Right lung (tissue), 5 donors: ENCODE data around the gene USP43. TPM values are rescaled to one million over a fixed set of nuclear protein-coding genes. Genes with fewer than 3 reads are reported as not detected.
"Not testable (repeated sequence)": the region's sequence is repeated elsewhere in the genome, so short reads cannot be mapped to it uniquely, and the experiment has no call there.

ENCODE experiments used
- DNase-seq, 2 donors: peaks; one replicate each; pipeline ENCODE4 v3.0.0-alpha.2; 2013
- polyA plus RNA-seq, 5 donors: library from polyadenylated mRNA; unstranded; fragments of 120-200 nt; gene quantifications; one replicate each; pipeline versions ENCODE4 v1.2.1 to v1.2.3, GENCODE V29; 2013; ENCODE audit warnings: inconsistent platforms in 1 of 5, low replicate concordance in 1 of 5; ENCODE audit not compliant: insufficient read length in 5 of 5, insufficient read depth in 1 of 5

The USP43 gene
- polyA plus RNA-seq, 5 donors, result 3.0 to 4.7 (median 3.7) TPM

DNA sequence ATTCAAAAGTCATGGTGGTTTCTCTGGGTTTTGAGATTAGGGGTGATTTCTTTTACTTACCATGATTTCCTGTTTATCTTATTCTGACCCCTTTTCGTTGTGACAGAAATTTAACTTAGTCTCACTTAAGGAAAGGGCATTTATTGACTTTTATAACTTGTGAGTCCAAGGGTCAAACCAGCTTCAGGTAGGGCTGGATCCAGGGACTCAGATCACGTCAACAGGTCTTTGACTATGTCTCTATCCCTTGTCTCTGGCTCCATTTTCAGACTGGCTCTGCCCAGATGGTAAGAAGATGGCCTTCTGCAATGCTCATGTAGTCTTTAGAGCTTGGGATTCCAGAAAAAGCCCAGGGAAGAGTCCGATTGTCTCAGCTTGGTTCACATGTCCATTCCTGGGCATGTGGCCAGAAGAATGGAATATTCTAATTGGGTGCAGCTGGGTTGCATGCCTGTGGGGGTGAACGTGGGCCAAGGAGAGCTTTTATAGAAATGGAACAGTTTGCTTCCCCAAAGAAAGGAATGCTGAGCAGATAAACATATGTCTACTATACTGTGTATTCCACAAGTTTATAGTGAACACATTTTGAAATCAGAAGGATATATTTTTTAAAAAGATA, 13.4 kb downstream of the USP43 start:
- no peak for DNase-seq

DNA sequence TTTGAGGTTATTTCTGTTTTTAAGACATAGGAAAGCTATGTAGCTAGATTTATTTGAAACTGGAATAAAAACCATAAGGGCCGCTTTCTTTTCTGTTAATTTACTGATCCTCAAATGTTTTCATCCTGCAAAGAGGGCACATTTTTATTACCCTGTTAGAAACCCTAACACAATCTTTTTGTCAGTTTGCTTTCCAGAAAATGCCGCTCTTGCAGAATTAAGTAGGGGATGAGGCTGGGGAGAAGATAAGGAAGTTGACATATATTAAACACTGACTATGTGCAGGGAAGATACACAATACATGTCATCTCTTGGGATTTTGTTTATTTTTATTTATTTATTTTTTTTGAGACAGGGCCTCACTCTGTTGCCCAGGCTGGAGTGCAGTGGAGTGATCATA, 15.7 kb downstream of the USP43 start:
- DNase-seq, result no peak

DNA sequence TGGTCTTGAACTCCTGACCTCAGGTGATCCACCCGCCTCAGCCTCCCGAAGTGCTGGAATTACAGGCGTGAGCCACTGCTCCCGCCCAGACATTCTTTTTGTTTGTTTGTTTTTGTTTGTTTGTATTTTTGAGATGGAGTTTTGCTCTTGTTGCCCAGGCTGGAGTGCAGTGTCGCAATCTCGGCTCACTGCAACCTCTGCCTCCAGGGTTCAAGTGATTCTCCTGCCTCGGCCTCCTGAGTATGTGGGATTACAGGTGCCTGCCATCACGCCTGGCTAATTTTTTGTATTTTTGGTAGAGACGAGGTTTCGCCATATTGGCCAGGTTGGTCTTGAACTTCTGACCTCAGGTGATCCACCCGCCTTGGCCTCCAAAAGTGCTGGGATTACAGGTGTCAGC, 18.2 kb downstream of the USP43 start:
- DNase-seq, result not testable (repeated sequence)

GRCh38 chr17:9666461-9667050, 21.2 kb downstream of the USP43 start:
- no peak for DNase-seq

DNA sequence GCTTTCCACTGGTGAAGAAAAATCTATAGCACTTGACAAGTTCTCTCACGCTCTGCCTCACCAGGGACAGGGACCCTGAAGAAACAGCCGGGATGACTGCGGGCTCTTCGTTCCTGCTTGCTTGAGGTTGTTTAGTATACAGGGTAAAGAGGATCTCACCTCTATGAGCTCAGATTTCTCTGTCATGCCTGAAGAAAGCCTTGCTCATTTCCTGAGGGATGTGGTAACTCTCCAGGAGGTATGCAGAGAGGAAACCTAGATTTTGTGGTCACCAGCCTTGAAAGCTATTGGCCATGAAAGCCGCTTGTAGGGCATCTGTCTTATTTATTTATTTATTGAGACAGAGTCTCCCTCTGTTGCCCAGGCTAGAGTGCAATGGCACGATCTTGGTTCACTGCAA, 23.2 kb downstream of the USP43 start:
- no peak for DNase-seq

DNA sequence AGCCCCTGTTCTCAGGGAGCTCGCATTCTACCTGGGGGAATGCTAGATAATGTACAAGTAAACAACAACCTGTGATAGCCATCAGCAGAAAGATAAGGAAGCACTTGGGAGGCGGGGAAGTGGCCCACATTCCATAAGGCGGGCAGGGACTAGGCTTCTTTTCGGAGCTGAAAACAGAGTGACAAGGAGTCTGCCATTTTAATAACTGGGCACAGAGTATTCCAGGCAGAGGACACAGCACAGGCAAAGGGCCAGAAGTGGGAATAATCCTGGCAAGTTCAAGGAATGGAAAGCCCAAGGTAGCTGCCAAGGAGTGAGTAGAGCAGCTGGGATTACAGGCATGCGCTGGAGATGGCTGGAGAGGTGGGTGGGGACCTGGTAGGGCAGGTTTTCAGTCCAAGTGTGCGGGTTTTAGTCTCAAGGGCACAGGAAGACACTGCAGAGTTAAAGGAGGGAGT, 24.3 kb downstream of the USP43 start:
- DNase-seq, result no peak

DNA sequence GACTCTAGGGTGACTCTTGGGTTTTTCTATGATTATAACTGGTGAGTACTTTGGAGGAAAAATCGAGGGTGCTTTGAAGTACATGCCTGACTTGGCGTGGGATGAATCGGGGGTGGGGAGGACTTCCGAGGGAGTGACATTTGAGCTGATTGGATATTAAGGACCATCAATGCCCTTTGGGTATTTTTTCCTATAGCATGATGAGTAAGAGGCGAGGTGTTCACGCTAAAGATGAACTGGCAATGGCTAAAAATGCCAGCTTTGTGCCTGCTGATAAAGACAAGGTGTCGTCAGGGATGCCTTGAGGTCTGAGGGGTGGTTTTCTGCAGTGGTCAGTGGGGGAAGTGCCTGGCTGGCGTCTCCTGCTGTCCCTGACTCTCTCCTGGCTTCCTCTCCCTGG, 25.3 kb downstream of the USP43 start:
- DNase-seq, result no peak

- DNase-seq, result no peak
Measured at GRCh38 chr17:9671559-9671958, 26.2 kb downstream of the USP43 start.

DNA sequence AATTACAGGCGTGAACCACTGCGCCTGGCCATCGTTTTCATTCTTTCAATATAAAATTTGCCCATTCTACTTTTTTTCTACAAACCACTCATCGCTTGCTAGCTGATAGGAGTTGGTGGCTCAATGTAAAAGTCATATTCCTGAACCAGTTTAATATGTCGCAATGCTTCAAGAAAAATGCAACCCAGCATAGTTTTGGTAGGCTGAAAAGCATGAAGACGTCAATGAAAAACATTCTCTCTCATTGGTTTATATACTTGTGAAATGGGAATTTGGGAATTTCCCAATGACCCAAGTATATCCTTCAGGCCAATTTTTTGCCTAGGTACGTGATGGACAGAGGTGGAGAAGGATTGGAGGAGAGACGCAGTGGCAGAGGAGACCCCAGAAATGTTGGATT, 26.9 kb downstream of the USP43 start:
- DNase-seq, result no peak

- DNase-seq, result no peak
Measured at GRCh38 chr17:9672691-9673090, 27.4 kb downstream of the USP43 start.

GRCh38 chr17:9676084-9676483, 30.8 kb downstream of the USP43 start:
- DNase-seq, result no peak

DNA sequence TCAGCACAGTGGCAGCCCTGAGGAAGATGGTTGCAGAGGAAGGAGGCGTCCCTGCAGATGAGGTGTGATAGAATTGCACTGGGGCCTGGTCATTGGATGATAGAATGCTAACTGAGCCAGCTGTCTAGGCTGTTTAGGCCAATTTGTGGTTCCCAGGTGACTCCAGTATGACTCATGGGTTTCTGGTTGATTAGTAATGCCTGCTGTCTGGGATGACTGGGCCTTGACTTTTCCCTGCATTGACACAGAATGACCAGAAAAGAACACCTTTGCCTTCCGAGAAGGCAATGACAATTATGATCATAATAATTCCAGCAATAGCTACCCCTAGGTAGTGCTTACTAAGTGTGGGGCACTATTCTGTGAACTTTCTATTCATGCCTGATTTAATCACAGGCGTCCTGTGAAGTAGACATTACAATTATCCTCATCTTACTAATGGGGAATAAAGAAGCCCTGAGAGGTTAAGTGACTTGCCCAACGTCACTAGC, 31.5 kb downstream of the USP43 start:
- no peak for DNase-seq

GRCh38 chr17:9677411-9677810, 32.1 kb downstream of the USP43 start:
- no peak for DNase-seq

DNA sequence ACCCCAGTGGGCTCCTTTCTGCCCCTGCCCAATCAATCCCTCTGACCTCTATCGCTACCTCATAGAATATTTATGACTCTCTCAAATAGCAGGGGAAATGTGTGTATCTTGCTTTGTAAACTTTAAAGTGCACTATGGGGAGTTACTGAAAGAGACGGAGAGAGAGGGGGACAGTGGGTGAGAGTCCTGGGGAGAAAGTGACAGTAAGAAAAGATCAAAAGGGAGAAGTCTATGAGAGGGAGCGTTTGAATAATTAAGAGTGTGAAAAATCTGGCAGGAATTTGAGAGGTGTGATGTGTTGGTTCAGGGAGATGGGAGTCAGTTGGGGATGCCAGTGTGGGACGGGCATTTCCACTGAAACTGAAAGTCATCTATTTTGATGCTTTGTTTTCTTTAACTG, 32.6 kb downstream of the USP43 start:
- DNase-seq, result no peak

DNA sequence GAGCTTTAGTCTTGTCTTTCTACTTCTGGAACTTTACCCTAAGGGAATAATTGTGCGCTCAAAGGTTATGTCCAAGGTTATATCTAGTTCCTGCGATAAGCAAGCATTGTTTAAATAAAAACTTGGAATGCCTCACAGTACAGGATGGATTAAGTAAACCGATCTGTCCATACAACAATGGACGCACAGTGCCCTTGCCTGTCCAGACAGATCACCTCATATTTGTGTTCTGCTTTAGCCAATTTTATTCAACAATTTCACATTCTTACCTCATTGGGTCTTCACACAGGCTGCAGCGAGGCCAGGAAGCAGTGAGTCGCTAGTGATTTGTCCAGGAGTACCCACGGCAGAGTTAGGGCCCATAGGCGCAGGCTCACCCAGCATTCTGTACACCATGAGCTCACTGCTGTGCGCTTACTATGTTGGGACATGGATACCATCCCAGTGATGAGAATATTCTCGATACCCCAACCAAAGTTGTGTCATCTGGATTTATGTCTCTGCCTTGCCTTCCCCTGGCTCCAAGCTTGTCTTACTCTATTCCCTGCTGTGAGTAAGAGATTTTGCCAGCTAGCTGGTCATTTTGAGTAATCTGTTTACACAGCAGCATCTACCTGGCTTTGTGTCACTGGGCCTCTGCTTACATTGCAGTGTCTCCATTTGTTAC, 39.8 kb downstream of the USP43 start:
- DNase-seq, result no peak

DNA sequence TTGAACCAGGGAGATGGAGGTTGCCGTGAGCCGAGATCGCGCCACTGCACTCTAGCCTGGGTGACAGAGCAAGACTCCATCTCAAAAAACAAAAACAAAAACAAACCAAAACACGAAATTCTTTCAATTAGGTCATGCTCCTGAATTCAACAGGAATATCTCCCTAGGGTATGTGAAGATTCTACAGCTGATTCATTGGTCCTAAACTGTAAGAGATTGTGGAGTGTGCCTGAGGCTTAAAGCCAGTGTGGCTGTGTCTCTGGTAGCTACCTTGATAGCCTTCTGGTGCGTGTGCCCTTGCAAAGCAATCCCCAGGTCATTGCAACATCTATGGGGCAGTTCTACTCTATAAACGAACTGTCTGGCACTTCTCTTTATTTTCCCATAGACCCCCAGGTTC, 48.4 kb downstream of the USP43 start:
- DNase-seq, result no peak

DNA sequence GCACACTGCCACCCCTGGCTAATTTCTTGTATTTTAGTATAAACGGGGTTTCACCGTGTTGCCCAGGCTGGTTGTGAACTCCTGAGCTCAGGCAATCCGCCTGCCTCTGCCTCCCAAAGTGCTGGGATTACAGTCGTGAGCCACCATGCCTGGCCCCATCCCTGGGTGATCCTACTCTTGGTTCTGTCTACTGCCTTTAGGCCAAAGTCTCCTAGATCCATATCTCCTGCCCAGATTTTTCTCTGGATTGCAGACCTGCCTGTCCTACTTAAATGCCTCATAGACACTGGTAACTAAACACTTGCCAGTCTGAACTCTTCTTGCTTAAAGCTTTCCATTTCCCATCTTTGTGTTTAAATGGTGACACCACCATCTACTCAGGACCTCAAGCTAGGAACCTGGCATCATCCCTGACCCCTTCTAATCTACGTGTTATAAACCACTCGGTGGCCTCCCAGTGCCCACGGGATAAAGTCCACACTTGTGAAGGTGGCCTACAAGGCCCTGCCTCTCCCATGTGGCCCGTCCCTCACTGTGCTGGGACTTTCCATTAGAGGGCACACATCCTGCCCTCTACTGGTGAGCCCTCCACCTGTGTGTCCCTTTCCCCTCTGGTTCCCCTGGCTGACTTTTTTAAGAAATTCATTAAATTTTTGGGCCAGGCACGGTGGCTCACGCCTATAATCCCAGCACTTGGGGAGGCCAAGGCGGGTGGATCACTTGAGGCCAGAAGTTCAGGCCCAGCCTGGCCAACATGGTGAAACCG, 51.1 kb downstream of the USP43 start:
- no peak for DNase-seq

GRCh38 chr17:9700136-9700535, 54.8 kb downstream of the USP43 start:
- no peak for DNase-seq

DNA sequence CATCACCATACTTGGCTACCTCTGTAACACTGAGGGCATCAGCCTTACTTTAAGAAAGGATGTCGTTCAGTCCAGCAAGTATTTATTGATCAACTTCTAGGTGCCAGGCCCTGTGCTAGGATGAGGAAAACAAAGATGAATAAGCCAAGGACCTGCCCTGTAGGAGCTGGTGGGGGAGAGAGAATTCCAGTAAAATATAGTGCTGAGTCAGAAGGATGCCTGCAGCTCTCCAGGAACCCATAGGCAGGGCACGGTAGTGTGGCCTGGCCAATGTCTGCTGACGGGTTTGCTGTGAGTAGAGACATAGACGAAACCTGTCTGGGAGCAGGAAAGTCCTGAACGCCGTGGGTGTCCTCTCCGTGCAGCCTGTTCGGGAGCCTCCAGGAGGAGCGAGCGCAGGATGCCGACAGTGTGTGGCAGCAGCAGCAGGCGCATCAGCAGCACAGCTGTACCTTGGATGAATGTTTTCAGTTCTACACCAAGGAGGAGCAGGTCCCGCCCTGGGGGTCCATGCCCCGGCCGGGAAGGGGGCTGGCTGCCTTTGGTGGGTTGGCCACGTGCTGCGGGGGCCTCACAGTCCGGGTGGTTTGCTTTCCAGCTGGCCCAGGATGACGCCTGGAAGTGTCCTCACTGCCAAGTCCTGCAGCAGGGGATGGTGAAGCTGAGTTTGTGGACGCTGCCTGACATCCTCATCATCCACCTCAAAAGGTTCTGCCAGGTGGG, 55.6 kb downstream of the USP43 start:
- no peak for DNase-seq

GRCh38 chr17:9702482-9702881, 57.2 kb downstream of the USP43 start:
- DNase-seq, result no peak

- DNase-seq, result no peak
Measured at GRCh38 chr17:9702914-9703780, 57.8 kb downstream of the USP43 start.
